OCI-LY1 (cell line): ENCODE results near the gene UNC13A.

Experiments used
- H2AFZ ChIP-seq: fragments of 200-600 bp; sonication (generic), shearing (Covaris generic); 2 replicates; pipeline ENCODE4 v1.6.0; 2014; ENCODE audit warnings: antibody characterized with exemption, mild to moderate bottlenecking, low read length
- H3F3A ChIP-seq: fragments of 200-600 bp; sonication (generic), shearing (Covaris generic); 2 replicates; pipeline ENCODE4 v1.6.0; 2014; ENCODE audit warnings: mild to moderate bottlenecking, antibody characterized with exemption, low read length, moderate library complexity; ENCODE audit not compliant: insufficient read depth
- H3K27ac ChIP-seq: fragments of 200-600 bp; sonication (generic); 2 replicates; pipeline ENCODE4 v1.5.1; 2014; ENCODE audit warnings: low read length, mixed run types, mild to moderate bottlenecking, low read depth; ENCODE audit not compliant: poor library complexity, severe bottlenecking
- H3K27me3 ChIP-seq: fragments of 200-600 bp; sonication (generic); 2 replicates; pipeline ENCODE4 v1.6.0; 2014; ENCODE audit warnings: antibody characterized with exemption, mild to moderate bottlenecking, low read length, moderate library complexity; ENCODE audit not compliant: insufficient read depth
- H3K36me3 ChIP-seq: fragments of 200-600 bp; sonication (generic); 2 replicates; pipeline ENCODE4 v1.6.1; 2014; ENCODE audit warnings: mild to moderate bottlenecking, antibody characterized with exemption, low read length, moderate library complexity, mixed read lengths; ENCODE audit not compliant: insufficient read depth
- H3K4me1 ChIP-seq: fragments of 200-600 bp; sonication (generic); 2 replicates; pipeline ENCODE4 v1.5.1; 2014; ENCODE audit warnings: mild to moderate bottlenecking, low read length, moderate library complexity; ENCODE audit not compliant: insufficient read depth, severe bottlenecking
- H3K4me2 ChIP-seq: fragments of 200-600 bp; sonication (generic), shearing (Covaris generic); 2 replicates; pipeline ENCODE4 v1.6.1; 2014; ENCODE audit warnings: low read length
- H3K4me3 ChIP-seq: fragments of 200-600 bp; sonication (generic); 2 replicates; pipeline ENCODE4 v1.5.1; 2014; ENCODE audit warnings: low read length, low read depth, mild to moderate bottlenecking, mixed read lengths; ENCODE audit not compliant: poor library complexity, severe bottlenecking
- H3K79me2 ChIP-seq: fragments of 200-600 bp; shearing (Covaris generic); 2 replicates; pipeline ENCODE4 v1.6.1; 2016; ENCODE audit warnings: mixed run types, low read length, mixed read lengths; ENCODE audit not compliant: insufficient read depth
- H3K9ac ChIP-seq: fragments of 200-600 bp; sonication (generic), shearing (Covaris generic); 2 replicates; pipeline ENCODE4 v1.6.1; 2014; ENCODE audit warnings: mild to moderate bottlenecking, low read length, mixed read lengths
- H3K9me2 ChIP-seq: fragments of 200-600 bp; sonication (generic), shearing (Covaris generic); 2 replicates; pipeline ENCODE4 v1.6.1; 2014; ENCODE audit warnings: low read depth, mild to moderate bottlenecking, low read length, mixed read lengths
- H3K9me3 ChIP-seq: fragments of 200-600 bp; shearing (Covaris generic); 2 replicates; pipeline ENCODE4 v1.6.1; 2014; ENCODE audit warnings: low read length, mixed read lengths
- H4K20me1 ChIP-seq: fragments of 200-600 bp; sonication (generic), shearing (Covaris generic); 2 replicates; pipeline ENCODE4 v1.6.0; 2016; ENCODE audit warnings: mild to moderate bottlenecking, low read length; ENCODE audit not compliant: insufficient read depth
- EZH2 ChIP-seq: fragments of 200-600 bp; sonication (generic), shearing (Covaris generic); IDR thresholded peaks from 2 replicates; pipeline ENCODE4 v1.8.0; 2017; ENCODE audit warnings: borderline replicate concordance, mixed run types, mild to moderate bottlenecking, antibody characterized with exemption, low read length, moderate library complexity, mixed read lengths
- TF ChIP-seq, protein P1 (sequence below): fragments of 200-600 bp; sonication (generic), shearing (Covaris generic); IDR thresholded peaks from 2 replicates; pipeline ENCODE4 v1.5.1; 2017; ENCODE audit warnings: mild to moderate bottlenecking, antibody characterized with exemption, low read length, moderate library complexity, mixed read lengths

The UNC13A gene

DNA sequence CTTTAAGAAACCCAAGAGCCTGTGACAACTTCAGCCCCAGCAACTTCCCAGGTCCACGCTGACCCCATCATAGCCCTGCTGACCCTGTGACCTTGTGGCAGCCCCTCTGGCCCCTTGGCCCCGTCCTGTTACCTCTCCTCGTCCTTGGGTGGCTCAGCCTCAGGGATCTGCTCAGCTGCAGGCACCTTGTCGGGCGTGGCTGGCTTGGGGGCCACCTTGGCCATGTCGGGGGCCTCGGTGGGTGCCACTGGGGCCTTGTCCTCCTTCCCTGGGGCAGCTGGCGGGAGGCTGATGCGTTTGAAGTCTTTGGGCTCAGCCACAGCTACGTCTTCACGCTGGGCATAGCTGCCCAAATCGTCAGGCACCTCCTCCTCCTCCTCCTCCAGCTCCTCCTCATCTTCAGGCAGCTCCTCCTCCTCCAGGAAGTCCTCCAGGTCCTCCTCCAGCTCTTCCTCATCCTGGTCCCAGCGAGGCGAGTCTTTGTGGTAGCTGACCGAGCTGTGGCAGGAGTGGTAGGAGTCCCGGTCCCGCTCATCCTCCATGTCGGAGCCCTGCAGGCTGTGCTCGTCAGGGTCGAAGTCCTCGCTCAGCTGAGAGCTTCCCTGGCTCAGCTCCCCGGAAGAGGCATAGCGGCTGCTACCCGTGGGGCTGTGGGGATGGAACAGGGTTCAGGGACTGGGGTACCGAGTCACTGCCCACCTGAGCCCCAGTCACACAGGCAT lies 32.2 kb downstream of the UNC13A start:
- no peaks in the 10 kb centered on the region for H3K9me3 ChIP-seq
- no peak overlapping the region for H3K4me3 ChIP-seq
- H3K9me2 ChIP-seq: no peaks in the 10 kb centered on the region
- no peaks in the 10 kb centered on the region for H3K27me3 ChIP-seq
- H3K79me2 ChIP-seq: no peaks in the 10 kb centered on the region
- H2AFZ ChIP-seq: no peak overlapping the region
- H3K9ac ChIP-seq: no peak overlapping the region
- no peak overlapping the region for H3K27ac ChIP-seq
- H3K4me2 ChIP-seq: no peak overlapping the region
- H3K36me3 ChIP-seq: no peaks in the 10 kb centered on the region
- TF ChIP-seq, protein P1, sequence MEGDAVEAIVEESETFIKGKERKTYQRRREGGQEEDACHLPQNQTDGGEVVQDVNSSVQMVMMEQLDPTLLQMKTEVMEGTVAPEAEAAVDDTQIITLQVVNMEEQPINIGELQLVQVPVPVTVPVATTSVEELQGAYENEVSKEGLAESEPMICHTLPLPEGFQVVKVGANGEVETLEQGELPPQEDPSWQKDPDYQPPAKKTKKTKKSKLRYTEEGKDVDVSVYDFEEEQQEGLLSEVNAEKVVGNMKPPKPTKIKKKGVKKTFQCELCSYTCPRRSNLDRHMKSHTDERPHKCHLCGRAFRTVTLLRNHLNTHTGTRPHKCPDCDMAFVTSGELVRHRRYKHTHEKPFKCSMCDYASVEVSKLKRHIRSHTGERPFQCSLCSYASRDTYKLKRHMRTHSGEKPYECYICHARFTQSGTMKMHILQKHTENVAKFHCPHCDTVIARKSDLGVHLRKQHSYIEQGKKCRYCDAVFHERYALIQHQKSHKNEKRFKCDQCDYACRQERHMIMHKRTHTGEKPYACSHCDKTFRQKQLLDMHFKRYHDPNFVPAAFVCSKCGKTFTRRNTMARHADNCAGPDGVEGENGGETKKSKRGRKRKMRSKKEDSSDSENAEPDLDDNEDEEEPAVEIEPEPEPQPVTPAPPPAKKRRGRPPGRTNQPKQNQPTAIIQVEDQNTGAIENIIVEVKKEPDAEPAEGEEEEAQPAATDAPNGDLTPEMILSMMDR: no peak
- TF ChIP-seq EZH2: no peak
- no peaks in the 10 kb centered on the region for H3K4me1 ChIP-seq
- H4K20me1 ChIP-seq: no peaks in the 10 kb centered on the region
- no peaks in the 10 kb centered on the region for H3F3A ChIP-seq

DNA sequence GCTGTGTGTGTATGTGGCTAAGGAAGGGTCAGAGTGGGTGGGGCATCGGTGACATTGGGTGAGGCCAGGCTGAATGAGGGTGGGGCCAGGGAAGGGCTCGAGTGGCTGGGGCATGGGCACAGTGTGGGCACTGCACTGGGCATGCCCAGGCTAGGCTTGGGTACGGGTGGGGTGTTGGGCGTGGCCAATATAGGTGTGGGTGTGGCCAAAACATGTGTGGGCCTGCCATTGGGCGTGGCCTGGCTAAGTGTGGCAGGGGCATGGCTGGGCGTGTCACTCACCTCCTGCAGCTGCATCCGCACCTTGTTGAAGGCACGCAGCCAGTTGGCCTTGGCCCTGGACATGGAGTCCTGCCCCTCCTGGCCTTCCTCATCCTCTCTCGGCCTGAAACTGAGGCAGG lies 33.2 kb downstream of the UNC13A start:
- H3K9ac ChIP-seq: no peak overlapping the region
- H3K27ac ChIP-seq: no peak overlapping the region

DNA sequence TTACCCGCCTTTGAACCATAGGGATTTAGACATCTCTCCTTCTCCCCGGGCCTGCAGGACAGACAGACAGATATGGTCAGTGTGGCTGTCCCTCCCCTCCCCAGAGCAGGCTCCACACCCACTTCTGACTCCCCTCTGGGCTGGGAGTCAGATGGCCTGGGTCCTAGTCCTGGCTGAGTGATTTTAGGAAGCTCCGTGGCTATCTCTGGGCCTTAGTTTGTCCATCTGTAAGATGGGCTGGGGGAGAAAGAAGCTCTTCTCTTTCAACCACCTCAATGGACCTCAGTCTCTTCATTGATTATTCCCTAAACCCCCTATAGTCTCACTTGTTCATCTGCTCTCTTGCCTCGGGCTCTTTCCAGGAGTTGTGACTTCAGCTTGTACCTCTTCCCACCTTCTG lies 35.5 kb downstream of the UNC13A start:
- Histone ChIP-seq H2AFZ (no peak overlapping the region), H3K36me3 (no peaks in the 10 kb centered on the region), H3K9me3 (no peaks in the 10 kb centered on the region), H3K27me3 (no peaks in the 10 kb centered on the region), H3K4me1 (no peaks in the 10 kb centered on the region), H3K9ac (no peak overlapping the region), H3F3A (no peaks in the 10 kb centered on the region), H3K79me2 (no peaks in the 10 kb centered on the region), H4K20me1 (no peaks in the 10 kb centered on the region), H3K27ac (no peak overlapping the region), H3K9me2 (no peaks in the 10 kb centered on the region), H3K4me3 (no peak overlapping the region), H3K4me2 (no peak overlapping the region)
- TF ChIP-seq, protein P1: no peak
- TF ChIP-seq EZH2: no peak

More for the DNA sequence above, 33.2 kb downstream of the UNC13A start:
- Histone ChIP-seq H3K79me2 (no peaks in the 10 kb centered on the region), H3K27me3 (no peaks in the 10 kb centered on the region), H4K20me1 (no peaks in the 10 kb centered on the region), H3K36me3 (no peaks in the 10 kb centered on the region), H3F3A (no peaks in the 10 kb centered on the region), H2AFZ (no peak overlapping the region), H3K4me3 (no peak overlapping the region), H3K9me3 (no peaks in the 10 kb centered on the region), H3K4me1 (no peaks in the 10 kb centered on the region), H3K9me2 (no peaks in the 10 kb centered on the region), H3K4me2 (no peak overlapping the region)
- TF ChIP-seq, protein P1: no peak
- no peak for TF ChIP-seq EZH2
